Measurements from ENCODE around the gene GDI1. TPM values are rescaled to one million over a fixed set of nuclear protein-coding genes. Genes with fewer than 3 reads are reported as not detected.
A peak's percentile ranks its signal among the peaks of the same experiment; 100 is the strongest.
"Not testable (repeated sequence)": the region's sequence is repeated elsewhere in the genome, so short reads cannot be mapped to it uniquely, and the experiment has no call there.

GDI1 gene
- total RNA-seq, 1 donor from 2014 or later = 143 TPM

DNA sequence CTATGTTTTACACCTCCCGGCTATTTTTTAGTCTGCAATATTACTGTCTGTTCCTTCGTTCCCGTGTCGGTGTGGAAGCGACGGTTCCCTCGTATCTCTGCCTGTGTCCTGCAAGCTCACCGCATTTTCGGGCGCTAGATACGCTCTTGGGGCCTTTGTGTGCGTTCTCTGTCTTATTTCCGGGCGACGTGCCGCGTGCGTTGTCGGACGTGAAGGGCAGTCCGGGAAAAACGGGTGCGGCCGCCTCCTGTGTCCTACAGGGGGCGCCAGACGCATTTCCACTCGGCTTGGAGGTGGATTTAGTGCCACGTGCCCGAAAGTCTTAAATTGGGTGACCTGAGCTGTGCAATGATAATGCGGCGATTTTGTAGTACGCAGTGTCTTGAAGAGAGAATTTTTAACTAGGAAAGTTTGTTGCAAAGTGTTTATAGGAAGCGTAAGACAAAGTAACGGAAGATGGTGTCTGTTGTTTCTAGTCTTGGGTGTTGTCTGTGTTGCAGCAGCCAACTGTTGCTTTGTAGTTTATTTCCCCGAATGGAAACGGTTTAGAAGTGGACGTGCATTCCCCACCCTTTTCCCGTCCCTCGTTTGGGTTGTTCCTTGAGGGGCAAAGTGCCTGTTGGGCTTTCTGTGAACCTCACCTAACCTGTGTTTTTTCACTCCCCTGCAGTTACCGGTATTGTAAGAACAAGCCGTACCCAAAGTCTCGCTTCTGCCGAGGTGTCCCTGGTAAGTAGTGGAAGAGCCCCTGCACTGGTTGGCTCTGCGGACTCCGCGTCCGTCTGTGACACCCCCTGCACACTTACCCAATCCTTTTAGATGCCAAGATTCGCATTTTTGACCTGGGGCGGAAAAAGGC lies 38.1 kb upstream of the GDI1 start:
- H3K27ac Mint-ChIP-seq (ENCODE audit: unreplicated experiment) = peak overlapping the region; percentile 99
- H3K27me3 Mint-ChIP-seq (ENCODE audit: low read depth, unreplicated experiment) = no peaks in the 10 kb centered on the region
- H3K27ac ChIP-seq (ENCODE audit: low read depth, low read length) = peak overlapping the region; percentile 96
- peaks cover 4% of the 10 kb centered on the region for H3K4me1 ChIP-seq (ENCODE audit: insufficient read depth, low read length)
- H3K79me2 ChIP-seq (ENCODE audit: insufficient read depth, low read length) = peaks cover 26% of the 10 kb centered on the region
- H3K9ac ChIP-seq (ENCODE audit: low read length) = peak overlapping the region; percentile 98
- H3K4me3 ChIP-seq (ENCODE audit: insufficient read depth, low read depth, low read length) = peak overlapping the region; percentile 91
- H3K4me2 ChIP-seq (ENCODE audit: low read length) = peak overlapping the region; percentile 92
- H3K36me3 Mint-ChIP-seq (ENCODE audit: low read depth, unreplicated experiment) = peaks cover 13% of the 10 kb centered on the region
- DNase-seq (ENCODE audit: low read depth) (peak; percentile 40), FAIRE-seq (no peak)
- H3K36me3 ChIP-seq (ENCODE audit: insufficient read depth, low read length) = peaks cover 14% of the 10 kb centered on the region
- peaks cover 7% of the 10 kb centered on the region for H3K4me1 Mint-ChIP-seq (ENCODE audit: low read depth, unreplicated experiment)
- peaks cover 37% of the 10 kb centered on the region for H4K20me1 ChIP-seq (ENCODE audit: insufficient read depth, low read length)
- H3K9me3 ChIP-seq (ENCODE audit: insufficient read depth, low read depth, low read length) = no peaks in the 10 kb centered on the region
- H3K9me3 Mint-ChIP-seq (ENCODE audit: unreplicated experiment) = no peaks in the 10 kb centered on the region
- TF ChIP-seq, protein P1, sequence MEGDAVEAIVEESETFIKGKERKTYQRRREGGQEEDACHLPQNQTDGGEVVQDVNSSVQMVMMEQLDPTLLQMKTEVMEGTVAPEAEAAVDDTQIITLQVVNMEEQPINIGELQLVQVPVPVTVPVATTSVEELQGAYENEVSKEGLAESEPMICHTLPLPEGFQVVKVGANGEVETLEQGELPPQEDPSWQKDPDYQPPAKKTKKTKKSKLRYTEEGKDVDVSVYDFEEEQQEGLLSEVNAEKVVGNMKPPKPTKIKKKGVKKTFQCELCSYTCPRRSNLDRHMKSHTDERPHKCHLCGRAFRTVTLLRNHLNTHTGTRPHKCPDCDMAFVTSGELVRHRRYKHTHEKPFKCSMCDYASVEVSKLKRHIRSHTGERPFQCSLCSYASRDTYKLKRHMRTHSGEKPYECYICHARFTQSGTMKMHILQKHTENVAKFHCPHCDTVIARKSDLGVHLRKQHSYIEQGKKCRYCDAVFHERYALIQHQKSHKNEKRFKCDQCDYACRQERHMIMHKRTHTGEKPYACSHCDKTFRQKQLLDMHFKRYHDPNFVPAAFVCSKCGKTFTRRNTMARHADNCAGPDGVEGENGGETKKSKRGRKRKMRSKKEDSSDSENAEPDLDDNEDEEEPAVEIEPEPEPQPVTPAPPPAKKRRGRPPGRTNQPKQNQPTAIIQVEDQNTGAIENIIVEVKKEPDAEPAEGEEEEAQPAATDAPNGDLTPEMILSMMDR (IDR thresholded peaks at IDR 0.05; ENCODE audit: insufficient read depth, low read depth, low read length) = peak; percentile 71
- no peak for TF ChIP-seq EZH2 (IDR thresholded peaks at IDR 0.05; ENCODE audit: insufficient read depth, low read length)
- H2AFZ ChIP-seq (ENCODE audit: low read depth, low read length) = no peak overlapping the region
- H3K4me3 Mint-ChIP-seq (ENCODE audit: unreplicated experiment) = peak overlapping the region; percentile 98
- H3K27me3 ChIP-seq (ENCODE audit: insufficient read depth, low read length) = no peaks in the 10 kb centered on the region

DNA sequence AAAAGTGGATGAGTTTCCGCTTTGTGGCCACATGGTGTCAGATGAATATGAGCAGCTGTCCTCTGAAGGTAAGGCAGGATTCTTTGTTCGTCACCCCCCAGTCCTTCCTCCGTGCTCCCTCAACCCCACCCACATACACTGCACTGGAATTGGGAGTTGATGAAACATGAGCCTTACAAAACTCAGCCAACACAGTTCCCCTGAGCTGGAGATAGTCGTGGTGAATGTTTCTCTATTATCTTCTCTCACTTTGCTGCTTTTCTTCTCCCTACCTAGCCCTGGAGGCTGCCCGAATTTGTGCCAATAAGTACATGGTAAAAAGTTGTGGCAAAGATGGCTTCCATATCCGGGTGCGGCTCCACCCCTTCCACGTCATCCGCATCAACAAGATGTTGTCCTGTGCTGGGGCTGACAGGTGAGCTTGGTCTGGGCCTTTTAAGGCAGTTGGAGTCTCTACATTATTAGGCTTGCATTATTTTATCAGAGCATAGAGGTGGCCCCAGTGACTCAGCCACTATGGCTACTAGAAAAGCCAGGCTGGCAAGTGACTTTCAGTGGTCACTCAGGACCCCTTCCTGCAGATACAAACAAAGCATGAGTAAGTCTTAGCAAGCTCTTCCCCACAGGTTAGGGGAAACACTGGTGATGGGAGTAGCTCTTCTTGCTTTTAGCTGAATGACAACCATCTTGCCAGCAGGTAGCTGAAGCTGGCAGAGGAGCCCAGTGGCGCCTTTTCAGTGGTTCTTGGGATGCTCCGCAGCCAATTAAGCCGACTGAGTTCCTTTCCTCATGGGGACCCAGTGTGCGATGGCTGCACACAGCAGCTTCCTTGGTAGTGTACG lies 37.2 kb upstream of the GDI1 start:
- DNase-seq (ENCODE audit: low read depth) (no peak), FAIRE-seq (no peak)
- H3K9me3 ChIP-seq (ENCODE audit: insufficient read depth, low read depth, low read length) = no peaks in the 10 kb centered on the region
- H3K36me3 Mint-ChIP-seq (ENCODE audit: low read depth, unreplicated experiment) = peaks cover 13% of the 10 kb centered on the region
- H3K36me3 ChIP-seq (ENCODE audit: insufficient read depth, low read length) = peaks cover 14% of the 10 kb centered on the region
- H3K4me1 Mint-ChIP-seq (ENCODE audit: low read depth, unreplicated experiment) = peaks cover 7% of the 10 kb centered on the region
- H3K4me3 Mint-ChIP-seq (ENCODE audit: unreplicated experiment) = peak overlapping the region; percentile 98
- peak overlapping the region; percentile 98 for H3K9ac ChIP-seq (ENCODE audit: low read length)
- peaks cover 37% of the 10 kb centered on the region for H4K20me1 ChIP-seq (ENCODE audit: insufficient read depth, low read length)
- peak overlapping the region; percentile 99 for H3K27ac Mint-ChIP-seq (ENCODE audit: unreplicated experiment)
- peak overlapping the region; percentile 96 for H3K27ac ChIP-seq (ENCODE audit: low read depth, low read length)
- no peaks in the 10 kb centered on the region for H3K9me3 Mint-ChIP-seq (ENCODE audit: unreplicated experiment)
- no peaks in the 10 kb centered on the region for H3K27me3 ChIP-seq (ENCODE audit: insufficient read depth, low read length)
- H3K4me2 ChIP-seq (ENCODE audit: low read length) = peak overlapping the region; percentile 92
- H3K27me3 Mint-ChIP-seq (ENCODE audit: low read depth, unreplicated experiment) = no peaks in the 10 kb centered on the region
- peaks cover 26% of the 10 kb centered on the region for H3K79me2 ChIP-seq (ENCODE audit: insufficient read depth, low read length)
- peaks cover 4% of the 10 kb centered on the region for H3K4me1 ChIP-seq (ENCODE audit: insufficient read depth, low read length)
- peak overlapping the region; percentile 91 for H3K4me3 ChIP-seq (ENCODE audit: insufficient read depth, low read depth, low read length)
- TF ChIP-seq, protein P1 (IDR thresholded peaks at IDR 0.05; ENCODE audit: insufficient read depth, low read depth, low read length) = no peak
- no peak for TF ChIP-seq EZH2 (IDR thresholded peaks at IDR 0.05; ENCODE audit: insufficient read depth, low read length)
- no peak overlapping the region for H2AFZ ChIP-seq (ENCODE audit: low read depth, low read length)

DNA sequence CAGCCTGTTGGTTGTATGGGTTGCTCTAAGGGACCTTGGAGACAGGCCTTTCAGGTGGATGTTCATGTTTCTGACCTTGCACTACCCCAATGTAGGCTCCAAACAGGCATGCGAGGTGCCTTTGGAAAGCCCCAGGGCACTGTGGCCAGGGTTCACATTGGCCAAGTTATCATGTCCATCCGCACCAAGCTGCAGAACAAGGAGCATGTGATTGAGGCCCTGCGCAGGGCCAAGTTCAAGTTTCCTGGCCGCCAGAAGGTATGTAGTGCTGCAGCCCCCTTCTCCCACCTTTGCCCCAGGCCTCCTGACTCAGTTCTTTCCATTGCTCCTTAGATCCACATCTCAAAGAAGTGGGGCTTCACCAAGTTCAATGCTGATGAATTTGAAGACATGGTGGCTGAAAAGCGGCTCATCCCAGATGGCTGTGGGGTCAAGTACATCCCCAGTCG lies 36.6 kb upstream of the GDI1 start:
- not testable (repeated sequence) for DNase-seq (ENCODE audit: low read depth); FAIRE-seq; H3K4me1 Mint-ChIP-seq (ENCODE audit: low read depth, unreplicated experiment); H3K27me3 ChIP-seq (ENCODE audit: insufficient read depth, low read length); H2AFZ ChIP-seq (ENCODE audit: low read depth, low read length); H3K9me3 Mint-ChIP-seq (ENCODE audit: unreplicated experiment); H3K27me3 Mint-ChIP-seq (ENCODE audit: low read depth, unreplicated experiment); H3K9me3 ChIP-seq (ENCODE audit: insufficient read depth, low read depth, low read length); H3K4me1 ChIP-seq (ENCODE audit: insufficient read depth, low read length); H3K27ac ChIP-seq (ENCODE audit: low read depth, low read length)
- H3K36me3 ChIP-seq (ENCODE audit: insufficient read depth, low read length) = peaks cover 14% of the 10 kb centered on the region
- H4K20me1 ChIP-seq (ENCODE audit: insufficient read depth, low read length) = peaks cover 37% of the 10 kb centered on the region
- H3K27ac Mint-ChIP-seq (ENCODE audit: unreplicated experiment) = peak overlapping the region; percentile 62
- peak overlapping the region; percentile 92 for H3K4me2 ChIP-seq (ENCODE audit: low read length)
- H3K4me3 Mint-ChIP-seq (ENCODE audit: unreplicated experiment) = peak overlapping the region; percentile 98
- peaks cover 26% of the 10 kb centered on the region for H3K79me2 ChIP-seq (ENCODE audit: insufficient read depth, low read length)
- H3K4me3 ChIP-seq (ENCODE audit: insufficient read depth, low read depth, low read length) = peak overlapping the region; percentile 91
- peak overlapping the region; percentile 98 for H3K9ac ChIP-seq (ENCODE audit: low read length)
- peaks cover 13% of the 10 kb centered on the region for H3K36me3 Mint-ChIP-seq (ENCODE audit: low read depth, unreplicated experiment)

Measured in astrocyte (in vitro differentiated cells and primary cell).